LNCAP (cell line): ENCODE data around the gene LTB4R2.

Experiments used
- TF ChIP-seq, protein P1 (sequence below): fragments of 450-650 bp; IDR thresholded peaks from 2 replicates; pipeline ENCODE4 v1.5.1; 2017; ENCODE audit warnings: mild to moderate bottlenecking

The LTB4R2 gene

DNA sequence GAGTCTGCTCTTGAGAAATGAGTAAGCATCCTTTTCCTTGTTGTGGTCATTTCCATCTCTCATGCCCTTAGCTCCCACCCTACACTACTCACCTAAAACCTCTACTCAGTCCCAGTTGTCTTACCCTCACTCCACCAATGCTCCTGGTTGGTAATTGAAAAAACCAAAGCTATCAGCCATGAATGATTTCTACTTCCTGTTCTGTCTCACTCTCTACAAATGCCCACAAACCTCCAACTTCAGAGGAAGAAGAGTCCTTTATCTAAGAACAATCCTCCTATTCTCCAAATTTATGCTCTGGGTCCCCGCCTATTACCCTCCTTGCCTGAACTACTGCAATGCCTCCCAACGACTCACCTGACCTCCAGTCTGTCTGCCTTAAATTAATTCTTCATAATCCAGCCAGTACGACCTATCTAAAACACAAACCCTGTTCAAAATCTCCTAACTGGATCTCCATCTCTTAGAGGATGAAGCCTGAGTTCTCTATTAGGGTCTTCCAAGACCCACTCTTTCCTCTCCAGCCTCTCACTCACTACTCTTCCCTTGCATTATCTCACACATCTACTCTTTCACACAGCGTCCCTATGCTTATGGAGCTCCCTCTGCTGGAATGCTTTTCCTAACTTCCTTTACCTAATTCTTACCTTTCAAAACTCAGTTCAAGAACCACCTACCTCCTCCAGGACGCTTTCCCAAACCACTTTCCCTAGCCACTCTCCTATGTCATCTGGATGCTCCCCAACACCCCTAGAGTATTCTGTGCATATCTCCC, 12.6 kb upstream of the LTB4R2 start:
- TF ChIP-seq, protein P1, sequence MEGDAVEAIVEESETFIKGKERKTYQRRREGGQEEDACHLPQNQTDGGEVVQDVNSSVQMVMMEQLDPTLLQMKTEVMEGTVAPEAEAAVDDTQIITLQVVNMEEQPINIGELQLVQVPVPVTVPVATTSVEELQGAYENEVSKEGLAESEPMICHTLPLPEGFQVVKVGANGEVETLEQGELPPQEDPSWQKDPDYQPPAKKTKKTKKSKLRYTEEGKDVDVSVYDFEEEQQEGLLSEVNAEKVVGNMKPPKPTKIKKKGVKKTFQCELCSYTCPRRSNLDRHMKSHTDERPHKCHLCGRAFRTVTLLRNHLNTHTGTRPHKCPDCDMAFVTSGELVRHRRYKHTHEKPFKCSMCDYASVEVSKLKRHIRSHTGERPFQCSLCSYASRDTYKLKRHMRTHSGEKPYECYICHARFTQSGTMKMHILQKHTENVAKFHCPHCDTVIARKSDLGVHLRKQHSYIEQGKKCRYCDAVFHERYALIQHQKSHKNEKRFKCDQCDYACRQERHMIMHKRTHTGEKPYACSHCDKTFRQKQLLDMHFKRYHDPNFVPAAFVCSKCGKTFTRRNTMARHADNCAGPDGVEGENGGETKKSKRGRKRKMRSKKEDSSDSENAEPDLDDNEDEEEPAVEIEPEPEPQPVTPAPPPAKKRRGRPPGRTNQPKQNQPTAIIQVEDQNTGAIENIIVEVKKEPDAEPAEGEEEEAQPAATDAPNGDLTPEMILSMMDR = peak; percentile 49; the same call in 1 of the 2 replicates

DNA sequence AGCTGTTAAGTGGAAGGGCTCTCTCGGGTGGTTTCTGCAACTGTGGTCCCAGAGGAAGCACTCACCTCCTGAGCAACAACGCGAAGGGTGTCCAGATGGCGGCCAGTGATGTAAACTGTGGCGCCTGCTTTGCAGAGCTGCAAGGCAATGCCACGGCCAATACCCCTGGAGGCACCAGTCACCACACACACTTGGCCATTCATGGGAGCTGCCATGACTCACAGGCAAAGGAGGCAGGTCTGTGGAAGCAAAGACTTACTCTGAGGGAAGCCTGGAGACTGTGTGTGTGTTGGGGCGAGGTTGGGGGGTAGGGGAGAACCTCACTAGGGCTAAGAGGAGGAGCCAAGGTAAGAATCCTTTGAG, 11.1 kb upstream of the LTB4R2 start:
- TF ChIP-seq, protein P1 = no peak

DNA sequence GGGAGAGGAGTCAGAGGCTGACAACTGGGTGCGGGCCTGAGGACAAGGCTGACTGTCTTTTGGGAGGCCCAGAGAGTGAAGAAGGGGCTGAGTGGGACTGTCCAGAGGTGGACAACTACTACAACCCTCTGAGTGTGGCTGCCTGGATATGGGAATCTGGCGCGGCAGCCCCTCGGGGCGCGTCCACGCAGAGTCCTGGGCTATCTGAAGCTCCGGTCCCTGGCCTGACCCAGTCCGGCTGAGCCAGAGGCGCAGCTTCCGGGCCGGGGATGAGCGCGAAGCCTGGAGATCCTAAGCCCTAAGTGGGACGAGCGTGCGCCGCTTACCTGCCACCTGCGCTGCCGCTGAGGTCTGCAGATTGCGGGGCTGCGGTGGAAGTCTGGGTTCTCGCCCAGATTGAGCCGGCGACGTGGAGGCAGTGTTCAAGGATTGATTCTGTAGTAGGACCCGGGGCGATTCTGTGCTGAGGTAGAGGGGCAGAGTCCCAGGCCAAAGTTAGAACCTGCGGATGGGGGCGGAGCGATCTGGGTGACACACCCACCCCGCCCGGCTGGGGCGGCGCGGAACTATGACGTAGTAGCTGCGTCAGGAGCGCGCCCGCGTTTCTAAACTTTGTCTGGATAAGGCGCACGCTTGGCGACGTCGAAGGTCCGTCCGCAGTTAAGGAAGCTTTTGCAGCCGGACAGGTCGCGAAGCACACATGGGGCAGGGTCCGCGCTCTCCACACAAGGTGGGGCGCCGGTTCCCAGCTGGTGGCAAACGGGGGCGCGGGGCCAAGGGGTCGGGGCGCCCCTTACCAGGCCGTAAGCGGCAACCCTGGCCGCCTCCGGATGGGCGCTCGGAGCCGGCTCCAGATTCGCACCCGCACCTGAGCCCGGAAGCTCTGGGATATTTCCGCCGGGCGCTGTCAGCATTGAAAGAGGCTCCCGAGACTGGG, 10.4 kb upstream of the LTB4R2 start, which contains the start of the genes DHRS1 and NOP9:
DHRS1 (minus strand) TSS at position 526 of the 937 bp plus-strand sequence. CDS start 674 bp downstream, outside the sequence.
NOP9 (plus strand) TSS at position 596 of the 937 bp plus-strand sequence; CDS start at position 701, 105 bp downstream.
- TF ChIP-seq, protein P1 = no peak

DNA sequence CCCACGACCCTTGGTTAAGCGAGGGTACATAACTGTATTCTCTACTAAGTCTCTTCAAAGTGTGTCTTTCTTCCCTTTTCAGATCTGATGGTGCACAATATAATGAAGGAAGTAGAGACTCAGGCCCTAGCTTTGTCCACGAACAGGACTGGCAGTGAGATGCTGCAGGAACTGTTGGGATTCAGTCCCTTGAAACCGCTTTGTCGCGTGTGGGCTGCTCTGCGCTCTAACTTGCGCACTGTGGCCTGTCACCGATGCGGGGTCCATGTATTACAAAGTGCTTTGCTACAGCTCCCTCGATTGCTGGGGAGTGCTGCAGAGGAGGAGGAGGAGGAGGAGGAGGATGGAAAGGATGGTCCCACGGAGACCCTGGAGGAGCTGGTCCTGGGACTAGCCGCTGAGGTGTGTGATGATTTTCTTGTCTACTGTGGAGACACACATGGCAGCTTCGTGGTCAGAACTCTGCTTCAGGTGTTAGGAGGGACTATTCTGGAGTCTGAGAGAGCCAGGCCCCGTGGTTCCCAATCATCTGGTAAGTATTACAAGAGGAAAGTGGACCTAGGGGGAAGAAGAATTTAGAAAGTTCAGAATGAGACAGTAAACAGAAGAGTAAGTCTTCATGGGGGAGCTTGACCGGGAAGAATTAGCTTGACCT, 9.5 kb upstream of the LTB4R2 start:
- TF ChIP-seq, protein P1 = no peak

DNA sequence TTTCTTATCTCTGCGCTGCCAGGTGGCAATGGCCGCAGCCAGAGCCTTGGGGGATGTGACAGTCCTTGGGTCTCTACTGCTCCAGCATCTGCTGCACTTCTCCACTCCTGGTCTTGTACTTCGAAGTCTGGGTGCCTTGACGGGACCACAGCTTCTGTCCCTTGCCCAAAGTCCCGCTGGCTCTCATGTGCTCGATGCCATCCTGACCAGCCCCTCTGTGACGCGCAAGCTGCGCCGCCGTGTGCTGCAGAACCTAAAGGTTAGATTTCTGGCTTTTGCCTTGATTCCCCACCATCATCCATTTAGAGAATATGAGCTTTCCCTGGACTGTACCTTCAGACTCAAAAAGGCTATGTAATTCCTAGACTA, 5.9 kb upstream of the LTB4R2 start:
- TF ChIP-seq, protein P1 = no peak

DNA sequence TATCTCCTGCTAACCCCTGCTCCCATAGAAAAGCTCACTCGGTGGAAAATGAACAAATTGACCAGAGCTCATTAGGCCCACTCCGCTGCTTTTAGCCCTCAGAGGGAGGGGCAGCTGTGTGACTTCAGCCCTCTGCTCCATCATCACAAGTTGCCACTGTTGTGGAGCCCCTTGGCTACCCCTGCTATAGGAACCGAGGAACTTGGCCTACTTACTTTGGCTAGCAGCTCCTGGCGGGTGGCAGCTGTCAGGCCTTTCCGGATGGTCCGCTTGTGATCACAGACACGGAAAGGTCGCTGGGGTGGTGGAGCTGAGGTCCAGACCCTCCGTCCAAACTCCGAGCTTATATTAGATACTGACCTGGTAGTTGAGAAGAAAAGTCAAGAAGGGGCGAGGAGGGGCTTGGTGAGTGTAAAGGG, 2.8 kb upstream of the LTB4R2 start:
- TF ChIP-seq, protein P1 = no peak

DNA sequence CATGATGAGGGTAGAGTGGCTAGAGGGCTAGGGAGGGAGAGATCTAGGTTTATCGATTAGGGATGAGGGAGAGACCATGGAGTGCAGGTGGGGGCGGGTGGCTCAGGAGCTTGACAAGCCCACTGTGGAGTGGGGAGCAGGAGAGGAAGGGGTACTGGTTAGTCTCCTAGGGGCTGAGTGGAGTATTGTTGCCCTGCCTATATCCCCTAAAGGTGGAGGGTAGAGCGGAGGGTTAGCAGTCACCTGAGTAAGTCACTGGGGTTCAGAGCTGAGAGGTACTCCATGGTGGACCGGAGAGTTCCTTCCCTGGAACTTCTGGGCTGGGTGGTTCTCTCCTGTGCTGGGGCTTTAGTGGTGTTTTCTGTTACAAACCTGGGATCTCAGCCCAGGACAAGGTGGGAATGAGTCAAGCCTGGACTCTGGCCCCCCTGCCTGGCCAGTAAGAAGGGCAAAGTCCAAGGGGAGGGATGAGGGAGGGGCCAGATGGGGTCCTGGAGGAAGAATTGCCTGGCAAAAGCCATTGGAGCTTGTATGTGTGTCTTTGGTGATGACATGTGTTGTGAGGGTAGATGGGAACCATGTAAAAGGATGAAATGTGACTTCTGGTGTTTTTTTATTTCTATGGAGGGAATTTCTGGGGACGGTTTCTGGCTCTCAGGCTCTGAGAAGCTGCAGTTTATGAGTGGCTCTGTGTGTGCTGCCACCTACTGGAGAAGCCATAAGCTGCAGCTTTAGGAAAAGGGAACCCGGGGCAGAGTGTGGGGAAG, 2.2 kb upstream of the LTB4R2 start, which contains the start of gene CIDEB:
CIDEB (minus strand) TSS at position 403 of the 767 bp plus-strand sequence; CDS start at position 284, 119 bp downstream.
- TF ChIP-seq, protein P1 = peak; percentile 99
